SH-SY5Y (cell line): ENCODE data around the gene PDGFRB.

Experiments
- GATA2 ChIP-seq: IDR thresholded peaks from 2 replicates; pipeline ENCODE4 v1.6.1; 2011; ENCODE audit warnings: mild to moderate bottlenecking, low read depth, low read length
- GATA3 ChIP-seq: IDR thresholded peaks from 2 replicates; pipeline ENCODE4 v1.6.1; 2011; ENCODE audit warnings: low read depth, mild to moderate bottlenecking, low read length, moderate library complexity

- TF ChIP-seq GATA3 (no peak), GATA2 (no peak)
Measured at GRCh38 chr5:150168864-150169263, 13.2 kb upstream of the PDGFRB start.
